ENCODE measurements around the gene GYS2.

DNA sequence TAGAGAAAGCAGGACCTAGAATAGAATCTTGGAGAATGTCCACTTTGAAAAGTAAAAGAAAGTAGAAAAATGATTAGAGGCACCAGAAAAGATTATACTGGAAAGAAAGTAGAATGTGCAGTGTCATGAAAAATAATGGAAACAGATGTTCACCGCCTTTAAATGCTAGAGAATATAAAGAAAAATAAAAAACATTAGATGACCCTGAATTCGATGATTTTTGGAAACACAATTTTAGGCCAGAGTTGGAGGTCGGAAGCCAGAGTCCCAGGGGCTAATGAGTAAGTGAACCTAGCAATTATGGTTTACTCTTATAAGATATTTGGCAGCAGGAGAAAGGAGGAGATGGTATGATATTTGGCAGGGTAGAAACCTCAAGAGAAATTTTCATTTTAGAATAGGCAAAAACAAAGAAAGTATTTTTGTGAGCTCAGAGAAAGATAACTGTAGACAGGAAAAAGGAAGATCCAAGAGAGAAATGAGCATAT is 37.7 kb downstream of the GYS2 start:
- TF ChIP-seq CTCF (IDR thresholded peaks at IDR 0.05) (no peak), POLR2A (IDR thresholded peaks at IDR 0.05) (no peak), POLR2AphosphoS5 (IDR thresholded peaks at IDR 0.05; ENCODE audit: insufficient read depth in 1 of 2, low read depth in 1 of 2) (no peak)
